SH-SY5Y (cell line): ENCODE data around the gene SNX5.

ENCODE experiments used
- GATA2 ChIP-seq: IDR thresholded peaks from 2 replicates; pipeline ENCODE4 v1.6.1; 2011; ENCODE audit warnings: mild to moderate bottlenecking, low read depth, low read length
- GATA3 ChIP-seq: IDR thresholded peaks from 2 replicates; pipeline ENCODE4 v1.6.1; 2011; ENCODE audit warnings: low read depth, mild to moderate bottlenecking, low read length, moderate library complexity

DNA sequence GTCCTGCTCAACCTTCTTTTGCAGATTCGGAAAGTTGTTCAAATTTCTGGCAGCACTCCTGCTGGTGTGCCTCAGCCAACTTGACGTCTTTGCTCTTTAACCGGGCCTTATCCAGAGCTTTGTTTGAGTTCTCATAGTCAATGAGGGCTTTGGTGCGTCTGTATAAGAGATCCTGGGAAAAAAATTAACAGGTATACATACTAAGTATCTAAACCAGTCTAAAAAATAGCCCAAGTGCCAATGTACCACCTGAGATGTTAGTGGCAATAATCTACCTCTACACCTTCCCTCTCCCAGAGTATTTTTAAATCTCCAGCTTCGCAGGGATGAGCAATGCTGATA is 21.1 kb downstream of the SNX5 start:
- TF ChIP-seq GATA2 (no peak), GATA3 (no peak)
